Breast epithelium (tissue), 4 donors: ENCODE results near the gene OR2V1. TPM values are rescaled to one million over a fixed set of nuclear protein-coding genes. Genes with fewer than 3 reads are reported as not detected.
"Not testable (repeated sequence)": the region's sequence is repeated elsewhere in the genome, so short reads cannot be mapped to it uniquely, and the experiment has no call there.

ENCODE experiments used
- DNase-seq, 2 donors: peaks; one replicate each; pipeline ENCODE4 v3.0.0-alpha.2; 2019; ENCODE audit warnings: low spot score in 2 of 2
- H3K27ac ChIP-seq, 2 donors: fragments of 200-600 bp; sonication (generic) in 1 of 2; one replicate each; pipeline ENCODE4 v1.5.1; 2016 to 2019; ENCODE audit warnings: mild to moderate bottlenecking in 1 of 2
- H3K27me3 ChIP-seq, 2 donors: fragments of 200-600 bp; sonication (generic) in 1 of 2; one replicate each; pipeline versions ENCODE4 v1.5.1 to v1.6.0; 2017 to 2019; ENCODE audit warnings: control low read depth in 1 of 2, mild to moderate bottlenecking in 1 of 2
- H3K36me3 ChIP-seq: fragments of 200-600 bp; one replicate; pipeline ENCODE4 v1.5.1; 2019
- H3K4me1 ChIP-seq, 2 donors: fragments of 200-600 bp; sonication (generic); one replicate each; pipeline ENCODE4 v1.5.1; 2016 to 2019; ENCODE audit warnings: control low read depth in 1 of 2
- H3K4me3 ChIP-seq, 3 donors: fragments of 200-600 bp; sonication (generic); 1 replicate in 2 of 3; 2 replicates in 1 of 3; pipeline ENCODE4 v1.5.1; 2016 to 2019; ENCODE audit warnings: mild to moderate bottlenecking in 3 of 3, moderate library complexity in 2 of 3
- H3K9me3 ChIP-seq, 2 donors: fragments of 200-600 bp; sonication (generic) in 1 of 2; one replicate each; pipeline ENCODE4 v1.5.1; 2016 to 2019; ENCODE audit warnings: control low read depth in 1 of 2
- POLR2A ChIP-seq: fragments of 450-650 bp; IDR thresholded peaks from one replicate; pipeline ENCODE4 v1.6.1; 2016; ENCODE audit warnings: antibody characterized with exemption, mild to moderate bottlenecking, moderate library complexity
- POLR2AphosphoS5 ChIP-seq, 3 donors: sonication (generic); formaldehyde crosslinking; IDR thresholded peaks; one replicate each; pipeline ENCODE4 v1.6.1; 2017; ENCODE audit warnings: antibody characterized with exemption in 3 of 3
- intact Hi-C: fragments of 100-400 bp; cut with DNase I; formaldehyde crosslinking; loops from one replicate; pipeline ENCODE4 v1.15.1; 2023; ENCODE audit warnings: low total_unique reads
- total RNA-seq, 3 donors: library from RNA; depleted of rRNA; stranded (reverse); fragments of >200 nt; gene quantifications; one replicate each; pipeline ENCODE4 v1.1.0, GENCODE V29; 2016
- TF ChIP-seq, protein P1 (sequence below), 3 donors: fragments of 450-650 bp; IDR thresholded peaks; one replicate each; pipeline ENCODE4 v1.5.1; 2016 to 2017; ENCODE audit warnings: antibody characterized with exemption in 3 of 3, mild to moderate bottlenecking in 3 of 3, moderate library complexity in 3 of 3

OR2V1 gene
- total RNA-seq, 3 donors from 2014 or later, result not detected

- H3K9me3 ChIP-seq, result no peaks in the 10 kb centered on the region
- no peaks in the 10 kb centered on the region for H3K4me1 ChIP-seq
- no peak for TF ChIP-seq POLR2A
- TF ChIP-seq, protein P1, sequence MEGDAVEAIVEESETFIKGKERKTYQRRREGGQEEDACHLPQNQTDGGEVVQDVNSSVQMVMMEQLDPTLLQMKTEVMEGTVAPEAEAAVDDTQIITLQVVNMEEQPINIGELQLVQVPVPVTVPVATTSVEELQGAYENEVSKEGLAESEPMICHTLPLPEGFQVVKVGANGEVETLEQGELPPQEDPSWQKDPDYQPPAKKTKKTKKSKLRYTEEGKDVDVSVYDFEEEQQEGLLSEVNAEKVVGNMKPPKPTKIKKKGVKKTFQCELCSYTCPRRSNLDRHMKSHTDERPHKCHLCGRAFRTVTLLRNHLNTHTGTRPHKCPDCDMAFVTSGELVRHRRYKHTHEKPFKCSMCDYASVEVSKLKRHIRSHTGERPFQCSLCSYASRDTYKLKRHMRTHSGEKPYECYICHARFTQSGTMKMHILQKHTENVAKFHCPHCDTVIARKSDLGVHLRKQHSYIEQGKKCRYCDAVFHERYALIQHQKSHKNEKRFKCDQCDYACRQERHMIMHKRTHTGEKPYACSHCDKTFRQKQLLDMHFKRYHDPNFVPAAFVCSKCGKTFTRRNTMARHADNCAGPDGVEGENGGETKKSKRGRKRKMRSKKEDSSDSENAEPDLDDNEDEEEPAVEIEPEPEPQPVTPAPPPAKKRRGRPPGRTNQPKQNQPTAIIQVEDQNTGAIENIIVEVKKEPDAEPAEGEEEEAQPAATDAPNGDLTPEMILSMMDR (IDR thresholded peaks at IDR 0.05), result no peak
- TF ChIP-seq POLR2AphosphoS5 (IDR thresholded peaks at IDR 0.05), result no peak
- peak in 1 of 2 donors; percentile 10 for DNase-seq
- no peak overlapping the region for H3K27ac ChIP-seq
- peaks cover 2 to 32% of the 10 kb centered on the region in 2 donors for H3K27me3 ChIP-seq
- intact Hi-C loops, result no loop called here
- H3K36me3 ChIP-seq, result no peaks in the 10 kb centered on the region
- H3K4me3 ChIP-seq, result peak overlapping the region in 2 of 3 donors; percentile 9 to 57
Measured at GRCh38 chr5:181100121-181100875, 30.7 kb downstream of the OR2V1 start.

- Histone ChIP-seq H3K4me1 (no peaks in the 10 kb centered on the region), H3K36me3 (no peaks in the 10 kb centered on the region), H3K27me3 (peaks cover 2 to 25% of the 10 kb centered on the region in 2 donors), H3K9me3 (no peaks in the 10 kb centered on the region), H3K4me3 (no peak overlapping the region), H3K27ac (no peak overlapping the region)
- TF ChIP-seq, protein P1 (IDR thresholded peaks at IDR 0.05), result no peak
- TF ChIP-seq POLR2A, result no peak
- no peak for TF ChIP-seq POLR2AphosphoS5 (IDR thresholded peaks at IDR 0.05)
- intact Hi-C loops, result no loop called here
- no peak for DNase-seq
Measured at GRCh38 chr5:181099602-181100086, 31.3 kb downstream of the OR2V1 start.

DNA sequence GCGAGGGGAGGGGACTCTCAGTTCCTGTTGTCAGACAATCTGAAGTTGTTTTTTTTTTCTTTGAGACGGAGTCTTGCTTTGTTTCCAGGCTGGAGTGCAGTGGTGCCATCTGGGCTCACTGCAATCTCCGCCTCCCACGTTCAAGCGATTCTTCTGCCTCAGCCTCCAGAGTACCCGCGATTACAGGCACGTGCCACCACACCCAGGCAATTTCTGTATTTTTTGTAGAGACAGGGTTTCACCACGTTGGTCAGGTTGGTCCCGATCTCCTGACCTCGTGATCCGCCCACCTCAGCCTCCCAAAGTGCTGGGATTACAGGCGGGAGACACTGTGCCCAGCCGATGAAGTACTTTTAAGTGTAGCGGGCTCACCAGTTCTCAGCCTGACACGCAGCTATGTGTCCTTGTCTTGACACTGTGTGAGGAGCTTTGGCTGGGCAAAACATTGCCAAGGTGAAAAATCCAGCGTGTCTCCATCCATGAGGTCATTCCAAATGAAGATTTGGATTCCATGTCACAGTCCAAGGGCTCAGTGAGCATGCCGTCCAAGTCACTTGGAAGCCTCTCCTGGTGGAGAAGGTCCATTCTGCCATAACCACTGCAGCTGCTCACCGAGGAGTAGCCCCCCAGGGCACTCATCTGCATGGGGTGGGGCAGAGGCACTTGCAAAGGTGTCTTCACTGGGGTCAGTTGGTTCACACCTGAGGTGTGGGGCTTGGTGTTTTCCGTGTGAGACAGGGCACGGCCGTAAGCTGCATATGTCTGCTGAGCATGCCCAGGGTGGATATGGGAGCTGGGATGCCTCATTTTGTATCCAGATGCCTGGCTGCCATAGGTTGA, 32.0 kb downstream of the OR2V1 start:
- Histone ChIP-seq H3K27ac (no peak overlapping the region), H3K27me3 (peaks cover 2 to 19% of the 10 kb centered on the region in 2 donors), H3K4me1 (no peaks in the 10 kb centered on the region), H3K36me3 (no peaks in the 10 kb centered on the region), H3K4me3 (no peak overlapping the region), H3K9me3 (no peaks in the 10 kb centered on the region)
- intact Hi-C loops, result no loop called here
- TF ChIP-seq POLR2A, result no peak
- TF ChIP-seq, protein P1 (IDR thresholded peaks at IDR 0.05), result no peak
- no peak for TF ChIP-seq POLR2AphosphoS5 (IDR thresholded peaks at IDR 0.05)
- DNase-seq, result no peak

DNA sequence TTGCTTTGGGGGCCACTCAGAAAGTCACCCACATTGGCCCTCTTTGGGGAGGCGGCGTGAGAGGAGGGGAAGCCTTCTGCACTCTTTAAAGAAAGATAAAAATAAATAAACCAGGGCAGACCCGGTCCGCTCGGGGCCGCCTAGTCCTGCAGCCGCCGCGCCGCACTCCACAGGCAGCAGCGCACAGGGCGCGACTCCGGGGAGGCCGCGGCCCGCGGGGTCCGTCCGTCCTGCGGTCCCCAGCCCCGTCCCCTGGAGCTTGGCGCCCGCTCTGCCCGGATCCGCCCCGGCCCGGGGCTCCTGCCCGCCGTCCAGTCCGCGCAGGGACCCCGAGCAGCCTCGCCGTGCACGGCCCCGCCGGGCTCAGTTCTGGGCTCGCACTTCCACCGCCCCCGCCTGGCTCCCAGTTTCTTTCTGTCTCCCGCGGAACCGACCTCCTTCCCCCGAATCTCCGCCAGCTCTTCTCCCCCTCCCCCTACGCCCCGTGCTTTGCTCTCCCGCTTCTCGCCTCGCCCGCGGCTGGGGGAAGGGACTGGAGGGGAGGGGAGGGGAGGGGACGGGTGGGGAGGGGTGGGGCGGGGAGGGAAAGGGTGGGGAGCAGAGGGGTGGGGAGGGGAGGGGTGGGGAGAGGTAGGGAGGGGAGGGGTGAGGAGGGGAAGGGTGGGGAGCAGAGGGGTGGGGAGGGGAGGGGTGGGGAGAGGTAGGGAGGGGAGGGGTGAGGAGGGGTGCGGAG, 33.0 kb downstream of the OR2V1 start:
- H3K36me3 ChIP-seq, H3K27ac ChIP-seq, DNase-seq, intact Hi-C loops, H3K4me3 ChIP-seq, H3K4me1 ChIP-seq, H3K9me3 ChIP-seq: not testable (repeated sequence)
- H3K27me3 ChIP-seq, result peaks cover 2 to 19% of the 10 kb centered on the region in 2 donors

DNA sequence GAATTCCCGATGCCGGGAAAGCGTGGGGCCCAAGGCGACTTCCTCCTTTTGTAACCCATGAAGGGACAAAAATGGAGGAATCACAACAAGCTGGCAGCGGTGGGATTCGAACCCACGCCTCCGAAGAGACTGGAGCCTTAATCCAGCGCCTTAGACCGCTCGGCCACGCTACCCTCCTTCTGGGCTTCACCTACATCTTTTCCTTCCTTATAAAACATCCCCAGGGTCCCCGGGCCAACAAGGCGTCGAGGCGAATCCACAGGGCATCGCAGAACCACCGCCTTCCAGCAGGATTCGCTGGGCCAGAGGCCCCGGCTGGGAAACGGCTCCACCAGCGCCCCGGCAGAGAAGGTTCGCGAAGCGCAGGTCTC, 33.6 kb downstream of the OR2V1 start:
- H3K27me3 ChIP-seq, result peaks cover 2 to 25% of the 10 kb centered on the region in 2 donors
- intact Hi-C loops, DNase-seq: not testable (repeated sequence)

GRCh38 chr5:181096721-181097382, 34.1 kb downstream of the OR2V1 start:
- peaks cover 2 to 27% of the 10 kb centered on the region in 2 donors for H3K27me3 ChIP-seq
- H3K4me1 ChIP-seq, DNase-seq, H3K36me3 ChIP-seq, H3K4me3 ChIP-seq, intact Hi-C loops, H3K9me3 ChIP-seq, H3K27ac ChIP-seq: not testable (repeated sequence)

More for the DNA sequence above, 33.6 kb downstream of the OR2V1 start:
- H3K36me3 ChIP-seq, H3K9me3 ChIP-seq, H3K27ac ChIP-seq, H3K4me3 ChIP-seq, H3K4me1 ChIP-seq: not testable (repeated sequence)

GRCh38 chr5:181095162-181095561, 35.8 kb downstream of the OR2V1 start:
- H3K27ac ChIP-seq, H3K36me3 ChIP-seq, intact Hi-C loops, H3K9me3 ChIP-seq, DNase-seq, H3K4me1 ChIP-seq, H3K4me3 ChIP-seq: not testable (repeated sequence)
- H3K27me3 ChIP-seq, result peaks cover 0 to 23% of the 10 kb centered on the region in 2 donors
